Smooth muscle cell of bladder (primary cell): ENCODE data around the gene GFRAL. TPM values are rescaled to one million over a fixed set of nuclear protein-coding genes. Genes with fewer than 3 reads are reported as not detected.

Source experiments
- total RNA-seq: library from RNA; depleted of rRNA; stranded (reverse); fragments of >200 nt; gene quantifications from 2 replicates; pipeline ENCODE4 v1.2.3, GENCODE V29; 2014

GFRAL gene, protein sequence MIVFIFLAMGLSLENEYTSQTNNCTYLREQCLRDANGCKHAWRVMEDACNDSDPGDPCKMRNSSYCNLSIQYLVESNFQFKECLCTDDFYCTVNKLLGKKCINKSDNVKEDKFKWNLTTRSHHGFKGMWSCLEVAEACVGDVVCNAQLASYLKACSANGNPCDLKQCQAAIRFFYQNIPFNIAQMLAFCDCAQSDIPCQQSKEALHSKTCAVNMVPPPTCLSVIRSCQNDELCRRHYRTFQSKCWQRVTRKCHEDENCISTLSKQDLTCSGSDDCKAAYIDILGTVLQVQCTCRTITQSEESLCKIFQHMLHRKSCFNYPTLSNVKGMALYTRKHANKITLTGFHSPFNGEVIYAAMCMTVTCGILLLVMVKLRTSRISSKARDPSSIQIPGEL
- not detected in 2 replicates for total RNA-seq

DNA sequence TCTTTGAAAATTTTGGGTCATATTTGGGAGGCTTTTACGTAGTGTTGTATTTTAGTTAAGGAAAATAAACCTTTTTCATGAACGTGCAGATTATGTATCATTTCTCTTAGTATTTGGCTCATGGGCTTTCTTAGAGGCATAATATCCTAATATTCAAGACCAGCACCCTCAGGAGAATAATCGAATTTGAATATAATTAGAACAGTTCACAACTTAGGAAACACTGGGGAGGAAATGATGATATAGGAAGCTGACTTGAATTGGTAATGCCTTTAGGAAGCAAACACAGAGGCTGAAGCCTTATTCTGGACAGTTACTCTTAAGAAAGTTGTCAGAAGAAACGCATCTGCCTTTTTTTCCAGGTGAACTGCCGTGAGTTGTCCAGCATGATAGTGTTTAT is at the start of gene GFRAL:
Gene GFRAL, plus strand, starts transcription at position 301 of the 400 bp plus-strand sequence. Its CDS starts 86 bp downstream, at position 387.

Other genes starting within 250 kb of the GFRAL start
- not detected in 2 replicates for gene HCRTR2, start 153.0 kb upstream of the GFRAL start, total RNA-seq